Measurements from ENCODE around the gene CHST4. TPM values are rescaled to one million over a fixed set of nuclear protein-coding genes. Genes with fewer than 3 reads are reported as not detected.

Gene CHST4
- total RNA-seq, 1 donor from 2014 or later: not detected

- no peak for TF ChIP-seq POLR2A (IDR thresholded peaks at IDR 0.05)
- Histone ChIP-seq H3K36me3 (no peaks in the 10 kb centered on the region), H3K9me3 (no peaks in the 10 kb centered on the region), H3K4me3 (no peak overlapping the region), H3K4me1 (no peaks in the 10 kb centered on the region), H3K27ac (no peak overlapping the region), H3K27me3 (no peaks in the 10 kb centered on the region)
- DNase-seq (ENCODE audit: extremely low spot score in 2 of 2): no peak
- intact Hi-C loops (cut with DNase I): no loop called here
Measured at GRCh38 chr16:71520550-71520949, 5.7 kb upstream of the CHST4 start.

- Histone ChIP-seq H3K27ac (no peak overlapping the region), H3K9me3 (no peaks in the 10 kb centered on the region), H3K27me3 (no peaks in the 10 kb centered on the region), H3K4me3 (no peak overlapping the region), H3K4me1 (peaks cover 9% of the 10 kb centered on the region), H3K36me3 (no peaks in the 10 kb centered on the region)
- no peak for DNase-seq (ENCODE audit: extremely low spot score in 2 of 2)
- intact Hi-C loops (cut with DNase I): no loop called here
- TF ChIP-seq POLR2A (IDR thresholded peaks at IDR 0.05) (no peak), CTCF (IDR thresholded peaks at IDR 0.05) (no peak), POLR2AphosphoS5 (IDR thresholded peaks at IDR 0.05; ENCODE audit: insufficient read depth in 1 of 2, low read depth in 1 of 2) (no peak)
Measured at GRCh38 chr16:71524566-71525553, 1.4 kb upstream of the CHST4 start.

- H3K36me3 ChIP-seq: no peaks in the 10 kb centered on the region
- H3K4me3 ChIP-seq: no peak overlapping the region
- no peak for DNase-seq (ENCODE audit: extremely low spot score in 2 of 2)
- no peaks in the 10 kb centered on the region for H3K27me3 ChIP-seq
- TF ChIP-seq POLR2AphosphoS5 (IDR thresholded peaks at IDR 0.05; ENCODE audit: insufficient read depth in 1 of 2, low read depth in 1 of 2): no peak
- TF ChIP-seq POLR2A (IDR thresholded peaks at IDR 0.05): no peak
- TF ChIP-seq CTCF (IDR thresholded peaks at IDR 0.05): no peak
- no peak overlapping the region for H3K27ac ChIP-seq
- no peaks in the 10 kb centered on the region for H3K9me3 ChIP-seq
- peaks cover 9% of the 10 kb centered on the region for H3K4me1 ChIP-seq
- intact Hi-C loops (cut with DNase I): no loop called here
Measured at GRCh38 chr16:71528257-71528656, 2.0 kb downstream of the CHST4 start.

DNA sequence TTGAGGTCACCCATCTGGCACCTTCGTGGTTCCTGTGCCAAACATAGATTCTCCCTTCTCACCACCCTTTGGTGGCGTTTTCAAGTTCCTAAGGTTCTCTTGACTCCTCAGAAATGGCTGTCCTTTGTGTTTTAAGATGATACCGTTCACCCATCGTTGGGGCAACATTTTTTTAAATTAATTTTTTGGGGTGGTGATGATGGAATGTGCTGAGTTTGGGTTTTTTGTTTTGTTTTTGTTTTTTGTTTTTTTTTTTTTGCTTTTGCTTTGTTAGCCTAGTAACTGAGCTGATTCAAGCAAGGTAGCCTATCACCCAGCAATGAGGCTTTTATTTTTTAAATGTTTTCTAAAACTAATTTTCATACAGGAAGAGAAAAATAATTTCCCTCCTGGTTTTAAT is 2.6 kb downstream of the CHST4 start:
- TF ChIP-seq POLR2AphosphoS5 (IDR thresholded peaks at IDR 0.05; ENCODE audit: insufficient read depth in 1 of 2, low read depth in 1 of 2): no peak
- Histone ChIP-seq H3K36me3 (no peaks in the 10 kb centered on the region), H3K4me1 (peaks cover 9% of the 10 kb centered on the region), H3K27me3 (no peaks in the 10 kb centered on the region), H3K9me3 (no peaks in the 10 kb centered on the region), H3K4me3 (no peak overlapping the region), H3K27ac (no peak overlapping the region)
- no peak for DNase-seq (ENCODE audit: extremely low spot score in 2 of 2)
- intact Hi-C loops (cut with DNase I): no loop called here

GRCh38 chr16:71532366-71532765 is 6.1 kb downstream of the CHST4 start:
- Histone ChIP-seq H3K36me3 (no peaks in the 10 kb centered on the region), H3K4me3 (no peak overlapping the region), H3K27me3 (no peaks in the 10 kb centered on the region), H3K27ac (no peak overlapping the region), H3K9me3 (no peaks in the 10 kb centered on the region), H3K4me1 (no peaks in the 10 kb centered on the region)
- TF ChIP-seq POLR2AphosphoS5 (IDR thresholded peaks at IDR 0.05; ENCODE audit: insufficient read depth in 1 of 2, low read depth in 1 of 2) (no peak), POLR2A (IDR thresholded peaks at IDR 0.05) (no peak), CTCF (IDR thresholded peaks at IDR 0.05) (no peak)
- intact Hi-C loops (cut with DNase I): no loop called here
- DNase-seq (ENCODE audit: extremely low spot score in 2 of 2): no peak

Data from vagina (tissue), 2 donors.